Kidney epithelial cell (primary cell): Measurements from ENCODE around the gene INPP5A. TPM values are rescaled to one million over a fixed set of nuclear protein-coding genes. Genes with fewer than 3 reads are reported as not detected.
A peak's percentile ranks its signal among the peaks of the same experiment; 100 is the strongest.
"Not testable (repeated sequence)": the region's sequence is repeated elsewhere in the genome, so short reads cannot be mapped to it uniquely, and the experiment has no call there.

ENCODE experiments used
- DNase-seq: peaks from one replicate; pipeline ENCODE4 v3.0.0-alpha.2; 2010; ENCODE audit warnings: low read depth
- H3K27me3 ChIP-seq: 2 replicates; pipeline ENCODE4 v1.6.0; 2011; ENCODE audit warnings: low read length; ENCODE audit not compliant: control insufficient read depth, insufficient read depth
- H3K36me3 ChIP-seq: 2 replicates; pipeline ENCODE4 v1.5.1; 2011; ENCODE audit warnings: low read length; ENCODE audit not compliant: control insufficient read depth, insufficient read depth
- H3K4me3 ChIP-seq: 2 replicates; pipeline ENCODE4 v1.5.1; 2011; ENCODE audit warnings: low read depth, mild to moderate bottlenecking, control low read depth, low read length
- total RNA-seq: library from RNA; depleted of rRNA; stranded (reverse); fragments of >200 nt; gene quantifications from 2 replicates; pipeline ENCODE4 v1.2.3, GENCODE V29; 2015
- TF ChIP-seq, protein P1 (sequence below): IDR thresholded peaks from 2 replicates; pipeline ENCODE4 v1.5.1; 2011; ENCODE audit warnings: mild to moderate bottlenecking, moderate library complexity, low read length, control low read depth, inconsistent platforms; ENCODE audit not compliant: insufficient read depth, poor library complexity, severe bottlenecking

The INPP5A gene
- total RNA-seq, 1 donor from 2014 or later = 45.1 TPM

DNA sequence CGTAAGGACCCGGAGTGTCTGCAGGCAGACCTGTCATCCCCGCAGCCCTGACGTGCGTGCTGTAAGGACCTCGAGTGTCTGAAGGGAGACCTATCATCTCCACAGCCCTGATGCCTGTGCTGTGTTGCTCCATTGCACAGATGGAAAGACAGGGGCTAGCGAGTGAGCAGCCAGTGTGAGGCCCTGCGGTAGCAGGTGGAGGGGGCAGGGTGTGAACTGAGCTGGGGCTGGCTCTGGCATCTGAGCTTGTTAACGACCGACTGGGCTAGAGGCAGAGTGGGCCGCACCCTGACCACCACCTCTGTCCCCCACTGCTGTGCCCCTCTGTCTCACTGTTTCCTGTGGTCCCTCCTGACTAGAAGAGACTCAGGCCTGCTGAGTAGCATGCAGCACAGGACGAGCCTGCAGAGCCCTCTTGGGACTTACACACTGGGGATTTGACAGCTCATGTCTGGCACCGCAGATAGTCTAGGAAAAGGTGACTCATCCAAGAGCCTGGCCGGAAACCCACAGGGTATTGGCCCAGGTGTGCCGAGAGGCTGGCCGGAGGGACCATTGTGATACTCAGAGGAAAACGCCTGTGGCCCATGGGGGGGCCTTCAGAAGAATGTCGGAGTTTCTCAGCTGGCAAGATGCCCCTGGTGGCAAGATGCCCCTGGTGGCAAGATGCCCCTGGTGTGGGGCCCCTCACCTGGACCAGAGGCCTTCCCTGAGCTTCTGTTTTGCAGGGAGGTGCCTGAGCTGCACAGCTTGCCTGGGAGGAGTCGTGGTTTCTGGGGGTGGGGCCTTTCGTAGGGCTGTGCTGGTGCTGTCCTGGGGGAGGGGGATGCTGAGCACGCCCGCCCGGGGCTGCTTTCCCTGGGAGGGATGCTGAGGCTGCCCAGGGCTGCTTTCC, 34.3 kb downstream of the INPP5A start:
- TF ChIP-seq, protein P1, sequence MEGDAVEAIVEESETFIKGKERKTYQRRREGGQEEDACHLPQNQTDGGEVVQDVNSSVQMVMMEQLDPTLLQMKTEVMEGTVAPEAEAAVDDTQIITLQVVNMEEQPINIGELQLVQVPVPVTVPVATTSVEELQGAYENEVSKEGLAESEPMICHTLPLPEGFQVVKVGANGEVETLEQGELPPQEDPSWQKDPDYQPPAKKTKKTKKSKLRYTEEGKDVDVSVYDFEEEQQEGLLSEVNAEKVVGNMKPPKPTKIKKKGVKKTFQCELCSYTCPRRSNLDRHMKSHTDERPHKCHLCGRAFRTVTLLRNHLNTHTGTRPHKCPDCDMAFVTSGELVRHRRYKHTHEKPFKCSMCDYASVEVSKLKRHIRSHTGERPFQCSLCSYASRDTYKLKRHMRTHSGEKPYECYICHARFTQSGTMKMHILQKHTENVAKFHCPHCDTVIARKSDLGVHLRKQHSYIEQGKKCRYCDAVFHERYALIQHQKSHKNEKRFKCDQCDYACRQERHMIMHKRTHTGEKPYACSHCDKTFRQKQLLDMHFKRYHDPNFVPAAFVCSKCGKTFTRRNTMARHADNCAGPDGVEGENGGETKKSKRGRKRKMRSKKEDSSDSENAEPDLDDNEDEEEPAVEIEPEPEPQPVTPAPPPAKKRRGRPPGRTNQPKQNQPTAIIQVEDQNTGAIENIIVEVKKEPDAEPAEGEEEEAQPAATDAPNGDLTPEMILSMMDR = no peak
- Histone ChIP-seq H3K4me3 (no peak overlapping the region), H3K27me3 (no peaks in the 10 kb centered on the region), H3K36me3 (no peaks in the 10 kb centered on the region)
- peak; percentile 90 for DNase-seq

DNA sequence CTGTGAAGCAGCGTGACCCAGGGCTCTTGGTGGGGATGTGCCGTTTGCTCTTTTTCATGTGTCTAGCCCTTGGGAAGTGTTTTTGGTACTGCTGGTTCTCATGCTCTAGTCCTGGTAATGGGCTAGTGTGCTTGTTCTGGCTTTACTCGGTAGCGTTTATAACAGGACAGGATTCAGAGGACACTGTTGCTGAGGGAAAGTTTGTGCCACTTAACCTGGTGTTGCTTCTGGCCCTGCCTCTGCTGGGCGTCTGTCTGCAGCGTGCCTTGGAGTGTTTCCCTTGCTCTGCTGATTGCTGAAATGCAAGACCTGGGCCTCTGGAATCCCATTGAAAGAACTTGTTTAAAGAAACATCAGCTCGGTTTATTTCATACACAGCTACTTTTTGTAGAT, 35.0 kb downstream of the INPP5A start:
- TF ChIP-seq, protein P1 = no peak
- no peaks in the 10 kb centered on the region for H3K27me3 ChIP-seq
- no peak for DNase-seq
- no peak overlapping the region for H3K4me3 ChIP-seq
- H3K36me3 ChIP-seq = no peaks in the 10 kb centered on the region

DNA sequence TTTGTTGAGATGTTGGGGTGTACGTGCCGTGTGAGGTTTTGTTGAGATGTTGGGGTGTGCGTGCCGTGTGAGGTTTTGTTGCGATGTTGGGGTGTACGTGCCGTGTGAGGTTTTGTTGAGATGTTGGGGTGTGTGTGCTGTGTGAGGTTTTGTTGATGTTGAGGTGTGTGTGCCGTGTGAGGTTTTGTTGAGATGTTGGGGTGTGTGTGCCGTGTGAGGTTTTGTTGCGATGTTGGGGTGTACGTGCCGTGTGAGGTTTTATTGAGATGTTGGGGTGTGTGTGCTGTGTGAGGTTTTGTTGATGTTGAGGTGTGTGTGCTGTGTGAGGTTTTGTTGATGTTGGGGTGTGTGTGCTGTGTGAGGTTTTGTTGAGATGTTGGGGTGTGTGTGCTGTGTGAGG, 35.4 kb downstream of the INPP5A start:
- not testable (repeated sequence) for H3K36me3 ChIP-seq, H3K27me3 ChIP-seq, H3K4me3 ChIP-seq, DNase-seq

DNA sequence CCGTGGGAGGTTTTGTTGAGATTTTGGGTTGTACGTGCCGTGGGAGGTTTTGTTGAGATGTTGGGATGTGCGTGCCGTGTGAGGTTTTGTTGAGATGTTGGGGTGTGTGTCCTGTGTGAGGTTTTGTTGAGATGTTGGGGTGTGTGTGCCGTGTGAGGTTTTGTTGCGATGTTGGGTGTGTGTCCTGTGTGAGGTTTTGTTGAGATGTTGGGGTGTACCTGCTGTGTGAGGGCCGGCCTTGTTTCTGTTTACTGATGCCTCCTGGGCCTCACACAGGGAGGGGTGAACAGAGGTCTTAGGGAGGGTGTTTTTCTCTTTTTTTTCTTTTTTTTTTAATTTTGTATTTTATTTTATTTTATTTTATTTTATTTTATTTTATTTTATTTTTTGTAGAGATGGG, 36.7 kb downstream of the INPP5A start:
- H3K27me3 ChIP-seq = peaks cover 8% of the 10 kb centered on the region
- no peaks in the 10 kb centered on the region for H3K36me3 ChIP-seq
- DNase-seq = no peak
- TF ChIP-seq, protein P1 = no peak
- H3K4me3 ChIP-seq = no peak overlapping the region

DNA sequence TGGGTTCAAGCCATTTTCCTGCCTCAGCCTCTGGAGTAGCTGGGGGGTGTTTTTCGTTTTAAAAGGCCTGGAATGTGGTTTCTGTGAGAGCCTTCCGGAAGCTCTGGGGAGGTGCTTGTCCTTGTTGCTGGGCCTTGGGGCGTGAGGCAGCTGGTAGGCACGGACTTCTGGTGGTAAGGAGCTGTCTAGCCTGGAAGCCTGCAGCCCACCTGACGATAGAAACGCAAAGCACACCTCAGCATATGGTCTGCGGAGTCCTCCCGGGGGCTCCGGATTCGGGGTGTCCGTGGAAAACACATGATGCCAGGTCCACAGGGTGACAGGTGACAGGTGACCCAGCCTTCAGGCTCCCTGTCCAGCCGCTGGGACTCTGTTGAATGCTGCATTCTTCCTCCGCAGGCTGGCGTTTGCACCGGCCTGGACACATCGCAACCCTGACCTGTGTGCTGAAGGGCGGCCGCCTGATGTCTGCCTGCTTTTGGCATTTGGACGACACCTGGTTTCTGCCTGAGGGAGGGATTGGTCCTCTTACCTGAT, 37.3 kb downstream of the INPP5A start:
- TF ChIP-seq, protein P1 = no peak
- DNase-seq = peak; percentile 32
- Histone ChIP-seq H3K27me3 (peaks cover 8% of the 10 kb centered on the region), H3K36me3 (no peaks in the 10 kb centered on the region), H3K4me3 (no peak overlapping the region)

DNA sequence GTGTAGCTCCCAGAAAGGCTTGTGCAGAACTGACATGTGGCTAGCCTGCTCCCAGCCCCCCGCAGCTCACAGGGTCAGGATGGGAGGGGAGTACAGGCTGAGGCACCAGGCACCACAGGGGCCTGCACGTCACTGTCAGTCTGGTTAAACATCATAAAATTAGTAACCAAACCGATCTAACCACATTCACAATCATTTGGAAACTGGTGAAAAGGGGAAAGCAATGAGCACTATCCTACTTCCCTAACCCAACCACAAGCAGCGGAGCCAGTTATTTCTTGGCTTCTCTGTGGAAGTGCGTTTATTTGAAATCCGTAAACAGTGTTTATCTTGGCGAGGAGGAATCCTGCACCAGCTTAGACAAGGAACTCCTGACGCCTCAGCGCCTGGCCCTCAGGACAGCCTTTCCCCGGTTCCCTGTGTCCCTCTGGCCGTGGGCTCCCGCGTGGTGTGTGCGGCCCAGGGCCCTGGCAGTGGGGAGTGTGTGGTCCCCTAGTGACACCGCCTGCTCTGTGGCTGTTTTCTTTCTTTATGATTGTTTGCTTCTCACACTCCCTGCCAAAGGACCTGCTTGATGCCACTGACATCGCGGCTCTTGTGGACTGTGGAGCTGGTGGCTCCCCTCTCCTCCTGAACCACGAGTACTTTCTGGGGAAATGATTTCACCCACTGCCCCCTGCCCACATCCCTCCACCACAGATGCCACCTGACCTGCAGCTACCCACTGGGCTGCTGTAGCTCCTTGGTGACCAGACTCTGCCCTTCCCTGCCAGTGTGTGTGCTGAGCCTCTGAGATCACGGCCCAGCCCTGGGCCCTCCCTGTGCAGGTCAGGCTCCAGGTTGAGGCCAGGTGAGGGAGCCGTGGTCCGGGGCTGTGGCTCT, 38.0 kb downstream of the INPP5A start:
- H3K36me3 ChIP-seq = no peaks in the 10 kb centered on the region
- H3K27me3 ChIP-seq = peaks cover 8% of the 10 kb centered on the region
- DNase-seq = peak; percentile 38
- TF ChIP-seq, protein P1 = no peak
- H3K4me3 ChIP-seq = no peak overlapping the region
